Measurements from ENCODE around the gene ENOX1. TPM values are rescaled to one million over a fixed set of nuclear protein-coding genes. Genes with fewer than 3 reads are reported as not detected.

Gene ENOX1
- total and polyA plus RNA-seq, 7 donors = 0.34 to 7.1 (median 1.1) TPM

DNA sequence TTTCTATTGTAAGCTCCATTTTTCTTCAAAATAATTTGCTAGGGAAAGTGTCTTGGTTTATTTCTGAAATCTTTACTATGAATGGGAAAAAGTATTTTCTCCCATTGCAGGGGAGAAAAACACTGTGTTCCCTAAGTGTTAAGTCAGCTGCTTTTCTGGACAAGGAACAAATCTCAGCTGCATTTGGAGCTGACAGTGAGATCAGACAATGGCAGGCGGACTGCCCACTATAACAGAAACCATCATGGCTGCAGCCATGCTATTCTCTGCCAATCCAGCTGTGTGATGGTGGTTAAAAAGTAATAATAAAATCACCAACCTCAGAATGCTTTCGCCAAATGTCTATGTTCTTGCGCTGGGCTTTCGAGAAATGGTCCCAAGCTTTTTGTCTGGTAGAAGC lies 460.7 kb downstream of the ENOX1 start:
- WGBS, 3 donors = 72 to 92% (median 75%) methylated on average over 4 of the region's 4 CpGs
- no peak for TF ChIP-seq CTCF (IDR thresholded peaks at IDR 0.05)
- peak in 1 of 4 donors; percentile 55 for ATAC-seq

GRCh38 chr13:43325636-43326035 lies 461.1 kb downstream of the ENOX1 start:
- no peaks in the 10 kb centered on the region for H3K9me3 ChIP-seq
- H3K27ac ChIP-seq = no peak overlapping the region
- ATAC-seq (peak in 2 of 4 donors; percentile 64 to 78), DNase-seq (no peak)
- H3K27me3 ChIP-seq (ENCODE audit: insufficient read depth in 3 of 3, low read length in 2 of 3) = peaks cover 0 to 2% (median 0%) of the 10 kb centered on the region in 3 donors
- intact Hi-C loops (cut with DNase I) = no loop called here
- TF ChIP-seq CTCF (IDR thresholded peaks at IDR 0.05) = no peak
- no peak overlapping the region for H3K4me3 ChIP-seq
- 57 to 80% (median 60%) methylated on average over 4 of the region's 4 CpGs for WGBS, 3 donors
- H3K4me1 ChIP-seq = peaks cover 7% of the 10 kb centered on the region
- no peaks in the 10 kb centered on the region for H3K36me3 ChIP-seq (ENCODE audit: insufficient read depth in 1 of 2, low read depth in 1 of 2)

More for the DNA sequence above, 460.7 kb downstream of the ENOX1 start:
- Histone ChIP-seq H3K4me3 (no peak overlapping the region), H3K4me1 (peaks cover 7% of the 10 kb centered on the region), H3K27me3 (ENCODE audit: insufficient read depth in 3 of 3, low read length in 2 of 3) (peaks cover 0 to 2% (median 0%) of the 10 kb centered on the region in 3 donors), H3K9me3 (no peaks in the 10 kb centered on the region), H3K36me3 (ENCODE audit: insufficient read depth in 1 of 2, low read depth in 1 of 2) (no peaks in the 10 kb centered on the region), H3K27ac (no peak overlapping the region)
- intact Hi-C loops (cut with DNase I) = no loop called here
- DNase-seq = no peak

DNA sequence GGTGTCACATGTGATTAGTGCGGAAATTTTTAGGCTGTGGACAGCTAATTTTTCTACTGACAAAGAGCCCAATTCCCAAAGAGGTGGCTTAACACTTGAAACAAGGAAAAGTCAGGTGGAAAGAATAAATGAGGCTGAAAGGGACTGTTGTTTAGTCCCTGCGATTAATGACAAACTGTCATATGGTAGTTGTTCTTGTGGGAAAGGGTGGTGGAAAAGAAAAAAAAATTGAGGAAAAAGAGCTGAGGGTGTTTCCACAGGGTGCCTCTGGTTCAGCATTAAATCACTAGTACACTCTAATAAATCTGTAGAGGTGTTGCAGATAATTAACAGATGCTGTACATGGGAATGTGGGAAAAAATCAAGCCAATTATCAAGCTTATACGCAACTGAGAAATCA lies 462.6 kb downstream of the ENOX1 start:
- DNase-seq = no peak
- ATAC-seq = no peak
- Histone ChIP-seq H3K27me3 (ENCODE audit: insufficient read depth in 3 of 3, low read length in 2 of 3) (peaks cover 0 to 2% (median 0%) of the 10 kb centered on the region in 3 donors), H3K4me3 (no peak overlapping the region), H3K27ac (no peak overlapping the region), H3K36me3 (ENCODE audit: insufficient read depth in 1 of 2, low read depth in 1 of 2) (no peaks in the 10 kb centered on the region), H3K4me1 (peaks cover 7% of the 10 kb centered on the region), H3K9me3 (no peaks in the 10 kb centered on the region)
- intact Hi-C loops (cut with DNase I) = no loop called here
- WGBS, 3 donors = 76 to 93% (median 79%) methylated on average over 3 of the region's 3 CpGs
- TF ChIP-seq CTCF (IDR thresholded peaks at IDR 0.05) = no peak

- no peak for TF ChIP-seq CTCF (IDR thresholded peaks at IDR 0.05)
- Histone ChIP-seq H3K9me3 (no peaks in the 10 kb centered on the region), H3K4me1 (peaks cover 15% of the 10 kb centered on the region), H3K27ac (no peak overlapping the region), H3K36me3 (ENCODE audit: insufficient read depth in 1 of 2, low read depth in 1 of 2) (no peaks in the 10 kb centered on the region), H3K4me3 (no peak overlapping the region), H3K27me3 (ENCODE audit: insufficient read depth in 3 of 3, low read length in 2 of 3) (peaks cover 0 to 2% (median 0%) of the 10 kb centered on the region in 3 donors)
- ATAC-seq = no peak
- intact Hi-C loops (cut with DNase I) = no loop called here
- DNase-seq = no peak
- WGBS, 3 donors = 65 to 86% (median 86%) methylated on average over 10 of the region's 10 CpGs
Measured at GRCh38 chr13:43319617-43320444, 466.9 kb downstream of the ENOX1 start.
